LNCaP clone FGC (cell line): ENCODE results near the gene MAGED1.
A peak's percentile ranks its signal among the peaks of the same experiment; 100 is the strongest.

Experiments used
- DNase-seq: peaks from one replicate; pipeline ENCODE4 v3.0.0-alpha.2; 2011; ENCODE audit warnings: low read depth
- H3K4me3 ChIP-seq: 2 replicates; pipeline ENCODE4 v1.5.1; 2011; ENCODE audit warnings: mild to moderate bottlenecking, low read depth, low read length, control low read depth
- CTCF ChIP-seq: IDR thresholded peaks from 2 replicates; pipeline ENCODE4 v1.5.1; 2012; ENCODE audit warnings: mild to moderate bottlenecking; ENCODE audit not compliant: control insufficient read depth, insufficient read depth; ENCODE audit errors: extremely low read depth

Gene MAGED1

GRCh38 chrX:51855698-51856097, 37.7 kb upstream of the MAGED1 start:
- no peak for DNase-seq
- H3K4me3 ChIP-seq, result no peak overlapping the region
- TF ChIP-seq CTCF, result no peak

GRCh38 chrX:51857159-51857733, 36.2 kb upstream of the MAGED1 start:
- DNase-seq, result no peak
- H3K4me3 ChIP-seq, result no peak overlapping the region
- no peak for TF ChIP-seq CTCF

GRCh38 chrX:51860679-51861078, 32.7 kb upstream of the MAGED1 start:
- no peak for DNase-seq
- TF ChIP-seq CTCF, result peak; percentile 62
- H3K4me3 ChIP-seq, result no peak overlapping the region

GRCh38 chrX:51862920-51863319, 30.5 kb upstream of the MAGED1 start:
- H3K4me3 ChIP-seq, result no peak overlapping the region
- DNase-seq, result no peak
- TF ChIP-seq CTCF, result no peak

GRCh38 chrX:51866210-51866609, 27.2 kb upstream of the MAGED1 start:
- DNase-seq, result no peak
- TF ChIP-seq CTCF, result no peak
- H3K4me3 ChIP-seq, result no peak overlapping the region

GRCh38 chrX:51867626-51868025, 25.8 kb upstream of the MAGED1 start:
- TF ChIP-seq CTCF, result no peak
- no peak overlapping the region for H3K4me3 ChIP-seq
- no peak for DNase-seq

GRCh38 chrX:51870354-51870753, 23.1 kb upstream of the MAGED1 start:
- no peak overlapping the region for H3K4me3 ChIP-seq
- TF ChIP-seq CTCF, result no peak
- DNase-seq, result no peak
